DND-41 (cell line): ENCODE results near the gene GRK1.

Source experiments
- CTCF ChIP-seq: IDR thresholded peaks from 2 replicates; pipeline ENCODE4 v1.5.1; 2012; ENCODE audit warnings: borderline replicate concordance, low read length, moderate library complexity, mild to moderate bottlenecking; ENCODE audit not compliant: poor library complexity, severe bottlenecking; ENCODE audit errors: extremely low read depth
- EZH2 ChIP-seq: IDR thresholded peaks from 3 replicates; pipeline ENCODE4 v1.6.1; 2012; ENCODE audit warnings: borderline replicate concordance, low read depth, mild to moderate bottlenecking, moderate library complexity, low read length, inconsistent platforms; ENCODE audit not compliant: severe bottlenecking

GRCh38 chr13:113618455-113618854 lies 48.6 kb upstream of the GRK1 start:
- no peak for TF ChIP-seq CTCF
- TF ChIP-seq EZH2, result no peak
